GM18951 (cell line): ENCODE data around the gene RBM7.

ENCODE experiments used
- POLR2A ChIP-seq: IDR thresholded peaks from 4 replicates; pipeline ENCODE4 v1.6.1; 2011; ENCODE audit warnings: mild to moderate bottlenecking; ENCODE audit not compliant: insufficient read length, insufficient read depth; ENCODE audit errors: extremely low read depth
- in situ Hi-C: fragments of 300-500 bp; cut with MboI; formaldehyde crosslinking; loops from one replicate; pipeline ENCODE4 v1.12.0; 2022; ENCODE audit warnings: low sequenced_read_pairs, mixed read lengths, inconsistent platforms; ENCODE audit not compliant: unreplicated experiment

RBM7 gene

GRCh38 chr11:114447892-114448291 is 47.4 kb downstream of the RBM7 start:
- in situ Hi-C loops, result no loop called here
- TF ChIP-seq POLR2A, result no peak

DNA sequence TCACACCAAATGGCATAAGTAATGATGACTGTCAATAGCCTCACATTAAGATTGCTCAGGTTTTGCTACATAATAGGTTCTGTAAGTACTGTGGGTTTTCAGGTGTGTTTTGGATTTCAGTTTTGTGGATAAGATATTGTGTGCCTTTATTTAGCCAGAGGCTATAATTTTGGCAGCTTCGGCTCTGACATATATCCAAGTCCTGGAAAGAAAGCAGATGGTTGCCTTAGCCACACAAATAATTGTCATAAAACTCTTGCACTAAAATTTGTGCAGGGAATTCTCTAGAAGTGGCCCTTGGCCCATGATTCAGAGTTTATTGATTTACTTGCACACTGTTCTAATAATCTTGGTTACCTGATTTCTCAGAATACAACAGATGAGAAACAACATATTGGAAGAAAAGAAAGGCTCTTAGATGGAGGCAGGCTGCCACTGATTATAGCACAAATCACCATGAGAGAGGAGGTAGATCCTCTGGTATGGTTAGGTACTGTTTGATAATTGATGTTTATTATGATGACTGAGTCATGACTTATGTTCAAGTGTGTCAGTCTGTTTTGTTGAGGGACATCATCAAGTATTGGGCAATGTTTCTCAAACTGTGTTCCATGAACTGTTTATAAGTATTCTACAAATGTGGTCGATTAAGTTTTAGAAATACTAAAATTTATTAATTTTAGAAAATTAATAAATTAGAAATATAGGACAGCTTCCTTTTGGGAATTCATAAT is 48.5 kb downstream of the RBM7 start:
- in situ Hi-C loops, result no loop called here

GRCh38 chr11:114449845-114450244 is 49.4 kb downstream of the RBM7 start:
- TF ChIP-seq POLR2A, result no peak
- in situ Hi-C loops, result no loop called here

More for the DNA sequence above, 48.5 kb downstream of the RBM7 start:
- no peak for TF ChIP-seq POLR2A

GRCh38 chr11:114452399-114452798 is 51.9 kb downstream of the RBM7 start:
- in situ Hi-C loops, result no loop called here
- TF ChIP-seq POLR2A, result no peak
